Measurements from ENCODE around the gene DNAL1. TPM values are rescaled to one million over a fixed set of nuclear protein-coding genes. Genes with fewer than 3 reads are reported as not detected.
A peak's percentile ranks its signal among the peaks of the same experiment; 100 is the strongest.

Gene DNAL1
- total RNA-seq, 4 donors from 2014 or later = 7.5 to 21.0 (median 9.8) TPM

GRCh38 chr14:73712071-73712506 lies 67.3 kb downstream of the DNAL1 start:
- Histone ChIP-seq H3K36me3 (peaks cover 0 to 15% (median 0%) of the 10 kb centered on the region in 3 donors), H3K27ac (peak overlapping the region; percentile 85 to 99 (median 90)), H3K4me1 (peaks cover 0 to 27% (median 12%) of the 10 kb centered on the region in 4 donors), H3K4me3 (peak overlapping the region; percentile 53 to 97 (median 87)), H3K9me3 (no peaks in the 10 kb centered on the region), H3K27me3 (no peaks in the 10 kb centered on the region)
- TF ChIP-seq EP300 (IDR thresholded peaks at IDR 0.05) (no peak), POLR2A (IDR thresholded peaks at IDR 0.05) (no peak), CTCF (IDR thresholded peaks at IDR 0.05) (no peak)
- WGBS, 2 donors = 7 to 10% methylated on average over 11 of the region's 11 CpGs
- DNase-seq (ENCODE audit: low spot score in 2 of 2) = no peak

GRCh38 chr14:73712540-73713180 lies 67.9 kb downstream of the DNAL1 start:
- no peak for DNase-seq (ENCODE audit: low spot score in 2 of 2)
- Histone ChIP-seq H3K9me3 (no peaks in the 10 kb centered on the region), H3K36me3 (peaks cover 0 to 18% (median 3%) of the 10 kb centered on the region in 3 donors), H3K4me1 (peaks cover 0 to 32% (median 18%) of the 10 kb centered on the region in 4 donors), H3K4me3 (peak overlapping the region; percentile 53 to 97 (median 87)), H3K27ac (peak overlapping the region; percentile 85 to 99 (median 90)), H3K27me3 (no peaks in the 10 kb centered on the region)
- 1 to 13% methylated on average over 15 to 20 of the region's 20 CpGs for WGBS, 2 donors
- no peak for TF ChIP-seq CTCF (IDR thresholded peaks at IDR 0.05)

GRCh38 chr14:73713206-73713802 lies 68.5 kb downstream of the DNAL1 start:
- Histone ChIP-seq H3K9me3 (no peaks in the 10 kb centered on the region), H3K36me3 (peaks cover 0 to 24% (median 6%) of the 10 kb centered on the region in 3 donors), H3K4me3 (peak overlapping the region; percentile 53 to 97 (median 87)), H3K4me1 (peaks cover 0 to 39% (median 24%) of the 10 kb centered on the region in 4 donors), H3K27me3 (no peaks in the 10 kb centered on the region), H3K27ac (peak overlapping the region; percentile 85 to 99 (median 90))
- DNase-seq (ENCODE audit: low spot score in 2 of 2) = no peak
- TF ChIP-seq CTCF (IDR thresholded peaks at IDR 0.05) (no peak), EP300 (IDR thresholded peaks at IDR 0.05) (peak in 1 of 2 donors; percentile 8), POLR2A (IDR thresholded peaks at IDR 0.05) (no peak)
- 1% methylated on average over 21 of the region's 21 CpGs for WGBS, 2 donors

GRCh38 chr14:73713803-73714655 lies 69.2 kb downstream of the DNAL1 start, which contains the start of gene PNMA1:
PNMA1 (minus strand) TSS chr14:73714384; CDS start chr14:73713639, 745 bp downstream.
- Histone ChIP-seq H3K4me1 (peaks cover 0 to 46% (median 30%) of the 10 kb centered on the region in 4 donors), H3K27me3 (no peaks in the 10 kb centered on the region), H3K9me3 (no peaks in the 10 kb centered on the region), H3K4me3 (peak within 1 kb of the TSS; percentile 53 to 97 (median 87)), H3K27ac (peak within 1 kb of the TSS; percentile 85 to 99 (median 90)), H3K36me3 (peaks cover 0 to 31% (median 6%) of the 10 kb centered on the region in 3 donors)
- WGBS, 2 donors = 1% methylated on average over 38 to 82 of the region's 113 CpGs
- peak; percentile 63 to 89 for TF ChIP-seq POLR2A (IDR thresholded peaks at IDR 0.05)
- TF ChIP-seq EP300 (IDR thresholded peaks at IDR 0.05) = peak in 1 of 2 donors; percentile 86
- no peak for TF ChIP-seq CTCF (IDR thresholded peaks at IDR 0.05)
- DNase-seq (ENCODE audit: low spot score in 2 of 2) = peak; percentile 83 to 85
